ENCODE measurements around the gene UBE2G2.
A peak's percentile ranks its signal among the peaks of the same experiment; 100 is the strongest.

UBE2G2 gene

DNA sequence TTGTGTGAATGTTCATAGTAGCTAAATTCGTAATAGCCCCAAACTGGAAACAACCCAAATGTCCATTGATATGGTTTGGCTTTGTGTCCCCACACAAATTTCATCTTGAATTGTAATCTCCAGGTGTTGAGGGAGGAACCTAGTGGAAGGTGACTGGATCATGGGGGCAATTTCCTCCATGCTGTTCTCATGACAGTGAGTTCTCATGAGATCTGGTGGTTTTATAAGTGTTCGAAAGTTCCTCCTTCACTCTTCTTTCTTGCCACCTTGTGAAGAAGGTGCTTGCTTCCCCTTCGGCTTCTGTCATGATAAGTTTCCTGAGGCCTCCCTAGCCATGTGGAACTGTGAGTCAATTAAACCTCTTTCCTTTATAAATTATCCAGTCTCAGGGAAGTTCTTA lies 11.3 kb downstream of the UBE2G2 start:
- no peak for DNase-seq (ENCODE audit: low read depth in 2 of 2)

DNA sequence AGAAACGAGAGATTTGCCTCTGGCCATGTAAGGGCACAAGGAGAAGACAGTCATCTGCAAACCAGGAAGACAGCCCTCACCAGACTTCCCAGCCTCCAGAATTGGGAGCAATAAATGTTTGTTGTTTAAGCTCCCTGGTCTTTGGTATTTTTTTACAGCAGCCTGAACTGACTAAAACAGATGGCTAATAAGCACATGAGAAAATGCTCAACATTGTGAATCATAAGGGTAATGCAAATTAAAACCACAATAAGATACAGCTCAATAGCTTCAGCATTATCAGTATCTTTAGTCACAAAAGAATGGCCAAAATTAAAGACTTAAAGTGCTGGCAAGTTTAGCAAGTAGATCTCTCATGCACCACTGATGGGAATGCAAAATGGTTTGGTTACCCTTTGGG lies 11.7 kb downstream of the UBE2G2 start:
- DNase-seq (ENCODE audit: low read depth in 2 of 2): no peak

DNA sequence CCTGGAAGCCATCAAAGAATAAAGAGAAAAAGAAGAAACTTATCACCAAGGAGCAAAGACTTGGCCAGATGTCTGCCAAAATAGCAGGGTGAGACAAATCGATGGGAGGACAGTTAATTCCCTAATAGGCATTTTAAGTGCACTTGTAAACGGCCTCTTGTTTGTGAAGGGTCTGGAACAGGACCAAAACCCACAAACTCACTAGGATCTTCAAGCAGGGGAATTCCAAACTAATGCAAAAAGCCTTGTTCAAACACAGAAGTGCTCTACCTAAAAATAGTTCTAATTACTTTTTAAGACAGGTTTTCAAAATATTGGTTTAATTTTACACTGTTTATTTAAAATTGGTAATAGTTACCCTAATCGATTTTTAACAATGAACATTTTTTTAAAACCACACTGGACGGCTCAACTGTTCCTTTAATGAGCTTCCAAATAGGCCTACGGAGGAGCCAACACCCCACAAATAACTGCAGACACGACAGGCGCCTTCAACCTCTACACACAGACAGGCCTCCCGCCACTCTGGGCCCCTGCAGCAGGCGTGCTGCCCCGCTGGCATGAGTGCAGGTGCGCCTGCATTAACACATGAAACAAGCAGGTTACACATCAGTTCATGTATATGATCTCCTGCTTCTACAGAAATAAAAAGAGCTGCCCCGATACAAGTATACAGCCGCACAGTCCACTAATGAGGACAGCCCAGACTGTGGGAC lies 15.8 kb downstream of the UBE2G2 start:
- DNase-seq (ENCODE audit: low read depth in 2 of 2): no peak

DNA sequence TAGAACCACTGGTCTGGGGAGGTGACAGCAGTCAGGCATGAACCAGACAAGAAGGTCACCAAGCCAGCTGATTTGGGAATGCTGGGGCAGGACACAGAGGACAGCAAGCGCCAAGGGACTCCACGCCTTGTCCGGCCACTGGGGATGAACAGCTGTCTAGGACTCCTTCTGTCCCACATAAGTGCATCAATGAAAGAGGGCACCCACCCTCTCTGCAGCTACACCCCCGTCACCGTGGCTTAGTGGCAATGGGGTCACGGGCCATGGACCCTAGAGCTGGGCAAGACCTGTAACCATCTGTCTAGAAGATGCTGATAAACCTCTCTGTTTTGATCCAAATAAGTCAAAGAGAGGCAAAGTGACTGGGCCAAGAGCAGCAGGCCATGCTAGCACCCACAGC lies 16.8 kb downstream of the UBE2G2 start:
- no peak for DNase-seq (ENCODE audit: low read depth in 2 of 2)

DNA sequence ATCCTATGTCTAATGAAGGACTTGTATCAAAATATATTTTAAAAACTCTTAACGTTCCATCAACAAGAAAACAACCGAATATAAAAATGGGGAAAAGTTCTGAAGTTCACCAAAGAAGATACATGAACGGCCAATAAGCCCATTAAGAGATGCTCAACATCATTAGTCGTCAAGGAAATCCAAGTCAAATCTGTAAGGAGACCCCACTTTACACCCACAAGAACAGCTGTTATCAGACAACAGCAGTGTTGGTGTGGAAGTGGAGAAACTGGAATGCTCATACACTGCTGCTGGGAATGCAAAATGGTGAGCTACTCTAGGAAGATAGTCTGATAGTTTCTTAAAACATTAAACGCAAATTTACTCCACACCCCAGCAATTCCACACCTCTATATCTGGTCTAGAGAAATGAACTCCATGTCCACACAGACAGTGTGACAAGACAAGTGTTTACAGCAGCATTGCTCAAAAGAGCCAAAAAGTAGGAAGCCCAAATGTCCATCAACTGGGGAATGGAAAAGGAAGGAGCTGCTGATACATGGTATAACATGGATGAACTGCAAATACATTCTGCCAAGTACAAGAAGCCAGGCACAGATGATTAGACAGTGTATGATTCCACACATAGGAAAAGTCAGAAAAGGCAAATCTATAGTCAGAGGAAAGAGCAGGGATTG lies 18.5 kb downstream of the UBE2G2 start:
- DNase-seq (ENCODE audit: low read depth in 2 of 2): no peak

DNA sequence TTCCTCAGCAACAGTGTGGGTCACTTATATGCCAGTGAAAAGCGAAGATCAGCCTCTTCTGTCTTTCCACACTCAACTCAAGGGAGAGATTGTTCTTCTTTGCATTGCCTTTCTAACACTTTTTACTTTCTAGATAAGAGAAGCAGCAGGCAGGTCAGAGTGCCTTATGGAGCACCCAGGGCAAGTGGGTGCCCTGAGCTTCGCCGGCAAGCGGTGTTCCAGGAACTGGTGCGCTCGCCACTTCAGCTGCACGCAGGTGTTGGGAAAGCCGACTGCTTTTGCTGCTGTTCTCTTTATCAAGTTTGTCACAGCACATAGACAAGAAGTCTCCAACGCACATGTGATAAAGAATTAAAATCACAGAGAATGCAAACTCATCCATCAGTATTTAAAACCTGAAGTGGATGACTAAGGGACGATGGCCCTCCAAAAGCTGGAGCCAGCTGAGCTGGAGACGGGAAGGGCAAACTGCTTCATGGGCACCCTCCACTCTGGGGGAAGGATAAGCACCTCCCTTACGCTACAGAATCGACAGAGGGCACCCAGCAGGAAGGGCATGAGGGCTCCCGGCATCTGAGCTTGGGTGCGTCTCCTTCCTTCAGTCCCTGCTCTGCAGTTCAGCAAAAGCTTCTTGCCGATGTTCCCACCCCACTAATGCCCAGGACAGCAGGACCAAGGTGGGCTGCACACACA lies 20.7 kb downstream of the UBE2G2 start:
- DNase-seq (ENCODE audit: low read depth in 2 of 2): no peak

DNA sequence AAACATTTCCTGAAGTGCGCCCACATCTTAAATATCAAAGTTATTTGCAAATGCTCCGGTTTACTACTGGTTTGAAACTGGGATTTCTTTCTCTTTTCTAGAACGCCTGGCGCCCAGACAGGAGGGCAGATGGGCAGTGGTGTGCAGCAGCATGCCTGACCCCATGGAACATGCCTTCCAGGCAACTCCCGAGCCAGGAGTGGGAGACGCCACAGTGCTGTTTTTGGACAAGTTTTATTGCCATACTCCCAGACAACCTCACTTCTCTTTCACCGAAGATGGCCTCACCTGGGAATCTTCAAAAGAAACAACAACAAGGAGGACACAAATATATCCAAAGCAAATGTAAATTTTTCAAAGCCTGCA lies 21.5 kb downstream of the UBE2G2 start:
- DNase-seq (ENCODE audit: low read depth in 2 of 2): no peak

DNA sequence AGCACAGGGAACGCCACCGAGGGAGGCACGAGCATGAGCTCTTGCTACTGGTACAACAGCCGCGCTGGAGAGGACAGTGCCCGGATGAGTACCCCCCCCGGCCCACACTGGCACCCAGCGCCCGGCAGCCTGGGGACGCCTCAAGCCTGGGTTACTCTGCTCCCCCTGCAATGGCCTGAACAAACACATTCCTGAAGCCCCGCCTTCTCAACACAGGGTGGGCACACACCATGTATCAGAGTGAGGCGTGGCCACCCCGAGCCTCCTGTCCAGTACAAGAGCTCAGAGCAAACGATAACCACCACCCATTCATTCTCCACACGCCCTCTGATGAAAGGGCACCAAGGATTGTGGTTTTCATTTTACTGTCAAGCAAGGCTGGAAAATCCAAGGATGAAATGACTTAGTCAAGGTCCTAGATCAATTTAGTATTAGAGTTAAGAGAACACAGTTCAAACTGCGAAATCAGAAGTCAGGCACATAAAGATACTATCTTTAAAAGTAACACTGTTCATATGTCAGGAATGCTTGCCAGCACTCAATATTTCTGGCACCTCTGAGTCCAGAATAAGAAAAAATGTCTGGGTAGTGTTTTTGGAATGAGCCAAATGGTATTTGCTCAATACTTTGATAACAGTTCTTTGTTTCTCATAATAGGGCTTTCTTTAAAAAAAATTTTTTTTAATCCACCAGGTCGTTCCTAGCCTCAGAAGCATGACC lies 22.0 kb downstream of the UBE2G2 start:
- no peak for DNase-seq (ENCODE audit: low read depth in 2 of 2)

DNA sequence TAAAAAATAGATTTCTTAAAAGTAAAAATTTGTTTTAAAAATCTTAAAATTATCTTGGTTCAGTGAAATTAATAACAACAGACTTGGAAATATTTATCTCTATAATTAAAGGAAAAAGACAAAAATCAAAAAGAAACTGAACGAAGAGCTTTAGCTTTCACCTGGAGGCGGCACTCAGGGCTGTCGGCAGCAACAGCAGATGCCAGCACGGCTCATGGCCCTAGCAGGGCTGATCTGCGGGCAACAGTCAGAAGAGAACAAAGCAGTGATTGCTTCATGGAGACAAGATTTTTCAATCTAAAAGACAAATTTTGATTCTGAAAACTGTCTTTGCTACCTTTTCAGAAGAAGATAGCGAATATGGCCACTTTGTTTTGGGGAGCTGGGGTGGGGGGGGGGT lies 22.6 kb downstream of the UBE2G2 start:
- no peak for DNase-seq (ENCODE audit: low read depth in 2 of 2)

DNA sequence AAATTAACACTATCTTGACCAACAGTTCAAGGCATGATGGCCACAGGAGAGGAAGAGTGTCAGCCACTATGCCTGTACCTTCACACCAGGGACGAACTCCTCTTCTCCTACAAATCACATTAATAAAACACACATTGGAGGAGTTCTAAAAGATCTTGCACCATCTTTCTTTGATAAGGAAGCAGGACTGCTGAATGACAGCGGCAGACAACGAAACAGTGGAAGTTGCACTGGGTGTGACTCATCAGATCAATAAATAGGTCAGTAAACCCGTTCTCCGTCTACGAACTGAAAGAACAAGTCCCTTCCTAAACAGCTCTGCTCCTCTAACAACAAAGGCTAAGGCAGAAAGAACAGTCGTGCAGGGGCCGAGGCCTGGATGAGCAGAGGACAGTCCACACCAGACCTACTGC lies 23.1 kb downstream of the UBE2G2 start:
- DNase-seq (ENCODE audit: low read depth in 2 of 2): no peak

DNA sequence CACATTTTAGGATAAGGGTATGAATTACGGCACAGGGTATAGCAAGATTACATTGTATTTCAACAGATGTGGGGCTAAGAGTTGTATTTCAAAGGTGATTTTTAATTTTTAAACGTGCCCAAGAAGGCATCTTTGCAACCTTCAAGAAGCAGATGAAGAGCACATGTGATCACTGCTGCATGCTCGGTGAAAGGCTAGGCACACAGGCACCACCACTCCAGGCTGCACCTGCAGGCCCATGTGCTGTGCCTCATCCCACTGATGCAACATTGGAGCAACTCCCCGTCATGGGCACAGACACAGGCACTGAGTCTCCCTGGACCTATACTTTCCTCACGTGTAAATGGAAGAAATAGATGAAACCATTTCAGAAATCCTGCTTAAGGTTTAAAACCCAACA lies 23.5 kb downstream of the UBE2G2 start:
- no peak for DNase-seq (ENCODE audit: low read depth in 2 of 2)

DNA sequence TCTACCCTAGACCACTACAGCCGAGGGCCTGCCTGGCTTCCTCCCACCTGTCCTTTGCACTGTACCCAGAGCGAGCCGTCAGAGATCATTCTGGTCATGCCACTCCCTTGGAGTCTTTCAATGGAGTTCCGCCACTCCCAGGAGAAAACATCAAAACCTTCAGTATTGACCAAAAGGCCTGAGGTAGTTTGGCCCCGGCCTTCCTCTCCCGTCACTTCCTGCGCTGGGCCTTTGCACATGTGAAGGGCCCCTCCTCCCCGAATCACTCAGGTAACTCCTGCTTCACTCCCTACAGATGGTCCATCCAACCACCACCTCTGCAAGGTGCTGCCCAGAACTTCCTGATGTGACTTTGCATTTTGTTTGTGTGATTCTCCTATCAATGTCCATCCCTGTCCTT lies 26.6 kb downstream of the UBE2G2 start:
- no peak for DNase-seq (ENCODE audit: low read depth in 2 of 2)

DNA sequence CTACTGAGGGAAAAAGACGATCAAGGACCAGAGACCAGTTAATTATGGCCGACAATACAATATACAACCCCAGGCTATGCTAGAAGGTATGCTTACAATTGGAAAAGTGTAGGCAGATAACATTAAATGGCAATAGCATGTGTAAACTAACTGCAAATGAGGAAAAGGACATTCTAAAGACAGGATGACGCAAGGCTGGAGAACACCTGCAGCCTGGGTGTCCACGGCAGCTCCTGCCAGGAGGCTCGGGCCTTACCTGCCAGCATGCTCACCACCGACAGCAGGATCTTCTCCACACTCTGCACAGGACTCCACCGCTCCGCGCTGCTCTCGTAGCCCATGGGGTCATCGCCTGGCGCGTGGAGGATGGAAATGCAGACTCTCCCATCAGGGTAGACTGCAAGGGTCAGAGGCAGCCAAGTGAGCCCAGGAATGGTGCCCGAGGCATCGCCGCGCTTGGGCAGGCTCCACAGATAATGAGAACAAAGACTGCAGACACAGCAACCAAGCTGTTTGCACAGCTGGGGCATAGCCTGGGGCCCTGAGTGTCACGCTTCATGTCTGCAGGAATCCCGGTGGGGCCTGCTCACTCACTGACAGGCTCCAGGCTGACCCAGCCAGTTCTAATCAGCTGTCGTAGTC lies 28.2 kb downstream of the UBE2G2 start:
- no peak for DNase-seq (ENCODE audit: low read depth in 2 of 2)

DNA sequence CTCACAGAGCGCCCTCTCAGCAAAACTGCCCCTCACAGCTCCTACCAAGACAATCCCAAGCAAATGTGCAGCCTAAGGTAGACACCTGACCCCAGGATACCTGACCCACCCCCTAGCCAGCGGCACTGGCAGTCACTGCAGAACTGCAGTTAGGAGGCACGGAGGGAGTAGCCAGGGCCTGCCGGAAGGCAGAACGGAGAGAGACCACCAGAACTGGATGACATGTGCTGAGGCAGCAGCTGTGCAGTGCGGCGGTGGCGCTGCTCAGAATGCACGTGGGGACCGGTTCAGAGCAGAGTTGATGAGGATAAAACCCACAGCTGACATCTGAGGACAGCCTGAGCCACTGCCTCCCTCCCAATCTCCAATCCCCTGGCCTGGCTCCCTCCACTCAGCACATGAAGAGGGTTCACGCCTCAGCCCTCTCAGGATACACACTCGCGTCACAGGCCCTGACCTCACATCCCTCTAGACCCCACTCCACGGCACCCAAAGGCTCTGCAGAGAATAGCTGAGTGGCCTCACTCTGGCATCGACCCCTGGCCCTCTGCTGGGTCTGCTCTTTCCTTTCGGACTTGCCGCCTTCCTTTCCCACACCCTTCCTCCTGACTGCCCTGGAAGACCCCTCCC lies 29.6 kb downstream of the UBE2G2 start:
- DNase-seq (ENCODE audit: low read depth in 2 of 2): no peak

DNA sequence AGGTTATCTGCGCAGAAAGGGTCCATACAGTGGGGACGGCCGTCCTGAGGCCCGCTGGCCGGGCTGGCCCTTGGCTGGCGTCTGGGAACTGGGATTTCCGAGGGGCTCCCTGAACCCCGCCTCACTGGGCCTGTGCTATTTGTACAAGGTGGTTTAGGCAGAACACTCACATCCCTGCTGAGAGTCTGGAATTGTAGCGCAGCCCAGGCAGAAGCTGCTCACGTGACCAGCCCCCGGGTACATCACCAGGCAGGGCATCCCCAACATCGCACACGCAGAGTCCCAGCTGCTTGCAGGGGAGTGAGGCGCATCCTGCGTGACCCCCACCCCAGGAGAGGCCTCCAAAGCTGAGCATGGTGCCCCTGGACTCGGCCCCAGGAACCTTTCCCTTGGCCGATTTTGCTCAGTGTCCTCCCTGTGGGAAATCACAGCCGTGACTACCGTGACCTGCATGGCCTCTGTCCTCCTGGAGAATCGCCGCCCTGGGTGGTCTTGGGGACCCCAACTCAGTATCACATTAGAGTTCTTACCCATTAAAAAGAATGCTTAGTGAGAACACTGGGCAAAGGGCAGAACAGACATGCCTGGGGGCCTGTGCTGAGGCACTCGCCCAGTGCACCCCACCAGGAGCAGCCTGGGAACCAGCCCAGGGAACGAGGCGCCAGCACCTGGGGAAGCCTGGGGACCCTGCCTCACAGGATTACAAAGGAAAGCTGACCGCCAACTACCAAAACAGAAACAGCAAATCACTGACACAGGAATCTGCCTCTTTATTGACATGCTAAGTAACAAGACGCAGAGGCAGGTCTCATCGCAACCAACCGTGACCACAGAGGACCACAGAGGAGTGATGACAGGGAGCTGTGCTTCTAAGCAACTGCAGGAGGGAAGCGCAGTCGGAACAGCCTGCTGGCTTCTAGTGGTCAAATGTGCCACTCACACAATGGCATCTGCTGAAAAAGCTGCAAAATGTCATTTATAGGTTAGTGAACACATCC lies 33.5 kb downstream of the UBE2G2 start:
- DNase-seq (ENCODE audit: low read depth in 2 of 2): no peak

DNA sequence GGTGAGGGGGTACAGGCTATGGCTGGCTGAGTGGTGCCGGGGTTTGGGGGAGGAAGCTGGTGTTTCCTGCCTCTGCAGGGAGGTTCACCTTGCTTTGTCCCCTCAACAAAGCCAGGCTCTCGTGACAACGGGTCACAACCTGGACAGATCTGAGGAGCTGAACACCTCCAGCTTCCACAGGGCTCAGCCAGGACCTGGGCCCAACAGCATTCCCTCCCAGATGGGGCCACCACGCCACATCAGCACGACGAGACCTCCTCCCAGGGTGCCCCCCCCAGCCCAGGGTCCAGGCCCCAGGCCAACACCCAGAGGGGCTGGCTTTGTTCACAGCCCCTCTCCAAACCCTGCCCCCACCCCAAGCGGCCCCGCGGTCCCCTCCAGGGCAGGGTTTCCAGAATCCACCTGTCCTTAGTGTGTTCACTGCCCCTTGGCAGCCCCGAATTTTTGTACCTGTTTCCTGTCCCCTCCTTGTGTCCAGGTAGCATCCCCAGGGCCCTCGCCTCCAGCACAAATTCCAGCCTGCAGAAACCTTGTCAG lies 34.7 kb downstream of the UBE2G2 start:
- DNase-seq (ENCODE audit: low read depth in 2 of 2): no peak

DNA sequence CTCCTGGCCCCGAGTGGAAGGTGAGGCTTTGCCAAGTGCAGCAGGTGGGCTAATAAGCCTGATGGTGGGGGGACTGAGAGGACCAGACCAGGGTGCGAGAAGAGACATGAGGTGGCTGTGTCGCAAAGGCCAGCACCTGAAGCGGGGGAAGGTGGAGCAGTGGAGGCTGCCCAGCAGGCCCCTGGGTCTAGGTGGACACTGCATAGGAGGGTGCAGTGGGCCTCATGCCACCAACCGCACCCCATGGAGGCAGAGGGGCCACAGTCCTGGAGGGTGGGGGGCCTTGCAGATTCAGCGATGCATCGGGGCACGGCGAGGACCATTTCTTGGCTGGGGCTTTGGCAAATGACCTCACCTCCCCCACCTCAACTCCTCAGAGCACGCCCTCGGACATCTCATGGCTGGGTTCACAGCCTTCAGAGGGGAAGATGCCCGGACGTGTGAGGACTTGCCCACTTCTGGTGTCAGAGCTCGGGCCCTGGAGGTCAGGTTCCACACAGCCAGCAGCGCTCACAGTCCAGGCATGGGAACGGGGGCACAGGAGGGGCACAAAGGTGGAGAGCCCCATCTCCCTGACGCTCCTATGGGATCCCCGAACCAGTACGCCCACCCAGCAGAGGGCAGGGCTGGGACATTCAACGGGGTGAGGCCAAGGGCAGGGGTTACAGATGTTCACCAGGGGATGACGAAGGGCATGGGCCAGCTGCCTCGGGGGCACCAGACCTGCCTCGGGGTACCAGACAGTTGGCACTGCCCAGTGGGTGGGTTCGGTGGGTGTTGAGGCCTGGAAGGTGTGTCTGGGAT lies 35.4 kb downstream of the UBE2G2 start:
- no peak for DNase-seq (ENCODE audit: low read depth in 2 of 2)

DNA sequence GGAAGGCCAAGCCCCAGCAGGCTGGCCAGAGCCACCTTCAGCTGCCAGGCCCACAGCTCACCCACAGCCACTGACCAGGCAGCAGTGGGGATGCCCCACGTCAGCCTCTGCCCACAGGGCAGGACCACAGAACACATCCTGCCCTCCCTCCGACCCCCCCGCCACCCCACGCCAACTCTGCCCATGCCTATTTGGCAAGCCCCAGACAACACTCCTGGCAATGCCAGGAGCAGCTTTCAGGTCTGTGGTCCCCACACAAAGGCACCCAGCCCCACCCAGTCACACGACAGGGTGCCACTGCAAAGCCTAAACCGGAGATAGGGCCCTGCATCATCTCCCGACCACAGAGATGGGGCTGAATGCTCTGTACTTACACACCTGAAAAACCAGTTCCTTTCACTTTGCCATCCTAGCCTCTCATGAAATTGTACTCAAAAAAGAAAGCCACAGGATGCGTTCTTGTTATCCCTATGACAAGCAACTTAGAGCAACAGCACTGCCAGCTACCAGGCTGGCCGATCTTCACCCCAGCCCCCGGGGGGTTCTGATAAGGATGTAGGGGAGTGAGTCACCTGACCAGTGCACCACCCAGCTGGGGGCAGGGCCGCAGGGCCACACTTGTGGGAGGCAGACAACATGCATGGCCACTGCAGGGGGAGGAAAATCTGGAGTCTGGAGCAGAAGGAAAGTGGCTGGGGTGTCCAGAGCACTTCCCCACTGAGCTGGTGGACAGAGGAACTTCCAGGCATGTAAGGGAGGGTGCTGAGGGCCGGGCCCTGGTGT lies 36.2 kb downstream of the UBE2G2 start:
- DNase-seq (ENCODE audit: low read depth in 2 of 2): peak; percentile 2 to 25

Data from stimulated activated CD8-positive, alpha-beta memory T cell treated with anti-CD3 and anti-CD28 coated beads, Interleukin-2, amount 100 ng/mL, for 1 hour (primary cell).